GM12872 (cell line): ENCODE results near the gene SEMA4G.

Experiments
- TF ChIP-seq, protein P1 (sequence below): IDR thresholded peaks from 3 replicates; pipeline ENCODE4 v1.5.1; 2011; ENCODE audit warnings: low read depth, mild to moderate bottlenecking, low read length, moderate library complexity; ENCODE audit not compliant: insufficient read depth

SEMA4G gene

GRCh38 chr10:100970914-100971811 lies 1.9 kb downstream of the SEMA4G start:
- TF ChIP-seq, protein P1, sequence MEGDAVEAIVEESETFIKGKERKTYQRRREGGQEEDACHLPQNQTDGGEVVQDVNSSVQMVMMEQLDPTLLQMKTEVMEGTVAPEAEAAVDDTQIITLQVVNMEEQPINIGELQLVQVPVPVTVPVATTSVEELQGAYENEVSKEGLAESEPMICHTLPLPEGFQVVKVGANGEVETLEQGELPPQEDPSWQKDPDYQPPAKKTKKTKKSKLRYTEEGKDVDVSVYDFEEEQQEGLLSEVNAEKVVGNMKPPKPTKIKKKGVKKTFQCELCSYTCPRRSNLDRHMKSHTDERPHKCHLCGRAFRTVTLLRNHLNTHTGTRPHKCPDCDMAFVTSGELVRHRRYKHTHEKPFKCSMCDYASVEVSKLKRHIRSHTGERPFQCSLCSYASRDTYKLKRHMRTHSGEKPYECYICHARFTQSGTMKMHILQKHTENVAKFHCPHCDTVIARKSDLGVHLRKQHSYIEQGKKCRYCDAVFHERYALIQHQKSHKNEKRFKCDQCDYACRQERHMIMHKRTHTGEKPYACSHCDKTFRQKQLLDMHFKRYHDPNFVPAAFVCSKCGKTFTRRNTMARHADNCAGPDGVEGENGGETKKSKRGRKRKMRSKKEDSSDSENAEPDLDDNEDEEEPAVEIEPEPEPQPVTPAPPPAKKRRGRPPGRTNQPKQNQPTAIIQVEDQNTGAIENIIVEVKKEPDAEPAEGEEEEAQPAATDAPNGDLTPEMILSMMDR: no peak

- TF ChIP-seq, protein P1: no peak
Measured at GRCh38 chr10:100972115-100972903, 3.0 kb downstream of the SEMA4G start.

DNA sequence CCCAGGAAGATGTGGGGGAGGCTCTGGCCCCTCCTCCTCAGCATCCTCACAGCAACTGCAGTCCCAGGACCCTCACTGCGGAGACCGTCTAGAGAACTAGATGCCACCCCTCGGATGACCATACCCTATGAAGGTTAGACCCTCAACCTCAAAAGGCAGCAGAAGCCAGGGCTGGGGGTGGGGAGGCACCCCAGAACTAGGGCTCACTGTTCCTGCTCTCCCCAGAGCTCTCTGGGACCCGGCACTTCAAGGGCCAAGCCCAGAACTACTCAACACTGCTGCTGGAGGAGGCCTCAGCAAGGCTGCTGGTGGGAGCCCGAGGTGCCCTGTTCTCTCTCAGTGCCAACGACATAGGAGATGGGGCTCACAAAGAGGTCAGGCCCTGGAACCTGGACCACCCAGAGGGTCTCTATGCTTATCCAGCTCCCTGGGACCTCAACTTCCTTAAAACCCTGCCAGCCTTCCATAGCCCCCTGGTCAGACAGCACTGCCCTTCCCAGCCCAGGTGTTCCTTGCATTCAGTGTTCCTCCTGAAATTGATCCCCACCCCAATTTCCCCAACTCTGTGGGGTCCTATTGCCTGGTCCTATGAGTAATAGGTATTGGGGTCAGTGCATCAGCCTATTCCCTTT lies 3.7 kb downstream of the SEMA4G start:
- TF ChIP-seq, protein P1: no peak

DNA sequence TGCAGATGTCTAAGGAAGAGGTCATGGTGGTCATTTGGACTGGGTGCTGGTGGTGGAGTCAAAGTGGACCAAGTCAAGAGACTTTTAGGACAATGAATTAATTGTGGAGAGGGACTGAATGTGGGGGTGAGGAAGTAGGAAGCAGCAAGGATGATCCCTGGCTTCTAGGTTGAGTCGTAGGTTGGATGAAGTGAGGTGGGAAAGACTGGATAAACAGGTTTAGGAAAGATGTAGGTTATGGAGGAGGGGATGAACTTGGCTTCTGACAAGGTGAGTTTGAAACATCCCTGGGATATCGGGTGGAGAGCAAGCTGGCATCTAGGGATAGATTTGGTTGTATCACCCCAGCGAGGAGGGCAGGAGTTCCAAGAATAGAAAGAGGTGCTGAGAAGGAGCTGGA lies 7.6 kb downstream of the SEMA4G start:
- TF ChIP-seq, protein P1: no peak

DNA sequence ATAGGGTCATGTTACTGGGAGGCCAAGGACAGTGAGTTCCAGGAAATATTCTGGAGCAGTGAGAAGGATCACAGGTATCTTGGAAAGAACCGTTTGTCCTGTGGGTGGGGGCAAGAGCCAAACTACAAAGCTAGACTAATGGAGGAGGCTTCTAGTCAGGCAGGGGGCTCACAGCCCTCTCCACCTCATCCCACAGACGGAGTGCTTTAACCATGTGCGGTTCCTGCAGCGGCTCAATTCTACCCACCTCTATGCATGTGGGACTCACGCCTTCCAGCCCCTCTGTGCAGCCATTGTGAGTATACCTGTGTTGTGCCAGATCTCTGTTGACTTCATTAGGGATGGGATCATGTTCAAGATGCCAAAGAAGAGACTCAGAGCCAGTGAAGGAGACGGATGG lies 8.1 kb downstream of the SEMA4G start:
- TF ChIP-seq, protein P1: no peak

DNA sequence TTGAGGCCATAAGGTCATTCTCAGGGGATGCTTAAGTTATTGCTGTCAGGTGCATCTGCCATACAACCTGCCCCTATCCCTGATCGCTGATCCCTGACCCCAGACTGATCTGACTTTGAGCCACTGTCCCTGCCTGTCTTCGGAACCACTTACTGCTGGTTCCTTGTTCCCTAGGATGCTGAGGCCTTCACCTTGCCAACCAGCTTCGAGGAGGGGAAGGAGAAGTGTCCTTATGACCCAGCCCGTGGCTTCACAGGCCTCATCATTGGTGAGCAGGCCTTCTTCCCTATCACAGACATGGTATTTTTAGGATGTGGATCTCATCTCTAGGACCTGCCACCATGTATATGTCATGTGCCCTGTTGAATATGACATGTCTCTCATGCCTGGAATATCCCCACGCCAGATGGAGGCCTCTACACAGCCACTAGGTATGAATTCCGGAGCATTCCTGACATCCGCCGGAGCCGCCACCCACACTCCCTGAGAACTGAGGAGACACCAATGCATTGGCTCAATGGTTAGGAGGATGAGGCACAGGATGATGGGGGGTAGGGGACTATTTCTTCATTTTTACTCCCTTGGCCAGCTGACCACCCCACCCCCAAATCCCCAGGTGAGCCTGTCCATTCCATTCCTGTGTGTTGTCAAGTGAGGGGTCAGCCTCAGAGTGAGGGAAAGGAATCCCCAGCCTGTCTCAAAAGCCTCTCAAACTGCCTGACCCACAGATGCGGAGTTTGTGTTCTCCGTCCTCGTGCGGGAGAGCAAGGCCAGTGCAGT lies 9.0 kb downstream of the SEMA4G start:
- TF ChIP-seq, protein P1: no peak

GRCh38 chr10:100978901-100979195 lies 9.5 kb downstream of the SEMA4G start:
- TF ChIP-seq, protein P1: no peak
